Measurements from ENCODE around the gene C11orf16. TPM values are rescaled to one million over a fixed set of nuclear protein-coding genes. Genes with fewer than 3 reads are reported as not detected.

The C11orf16 gene
- total RNA-seq, 1 donor: not detected

DNA sequence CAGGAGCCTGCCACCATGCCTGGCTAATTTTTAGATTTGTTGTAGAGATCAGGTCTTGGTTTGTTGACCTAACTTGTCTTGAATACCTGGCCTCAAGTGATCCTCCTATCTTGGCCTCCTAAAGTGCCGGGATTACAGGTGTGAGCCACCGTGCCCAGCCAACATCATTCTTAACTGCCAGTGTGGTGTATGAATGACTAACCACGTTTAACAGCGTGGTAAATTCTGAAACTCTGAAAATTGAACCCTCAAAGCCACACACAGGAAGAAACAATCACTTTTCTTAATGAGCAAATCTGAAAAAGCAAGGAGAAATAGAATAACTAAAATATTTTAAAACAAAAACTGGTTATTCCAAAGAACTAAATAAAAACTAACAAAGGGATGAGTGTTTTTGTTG lies 24.1 kb upstream of the C11orf16 start:
- no peak overlapping the region for H3K4me3 ChIP-seq (ENCODE audit: insufficient read depth, low read length)
- DNase-seq (ENCODE audit: insufficient read length, low spot score, missing footprints): no peak
- no peak overlapping the region for H2AFZ ChIP-seq (ENCODE audit: low read length)
- no peaks in the 10 kb centered on the region for H3K27me3 ChIP-seq (ENCODE audit: insufficient read depth, low read length)
- H3K4me1 ChIP-seq (ENCODE audit: insufficient read depth, low read length): peaks cover 13% of the 10 kb centered on the region
- TF ChIP-seq CTCF (IDR thresholded peaks at IDR 0.05; ENCODE audit: extremely low read depth, low read depth, low read length): no peak
- H3K36me3 ChIP-seq (ENCODE audit: insufficient read depth, low read length): peaks cover 29% of the 10 kb centered on the region
- no peak overlapping the region for H3K27ac ChIP-seq (ENCODE audit: low read depth, low read length)
- H4K20me1 ChIP-seq (ENCODE audit: insufficient read depth, low read length): no peaks in the 10 kb centered on the region
- peaks cover 52% of the 10 kb centered on the region for H3K79me2 ChIP-seq (ENCODE audit: insufficient read depth, low read length)
- no peak overlapping the region for H3K4me2 ChIP-seq (ENCODE audit: insufficient read depth, low read length)
- H3K9me3 ChIP-seq (ENCODE audit: low read depth, low read length): no peaks in the 10 kb centered on the region

GRCh38 chr11:8948886-8949285 lies 16.1 kb upstream of the C11orf16 start:
- Histone ChIP-seq H3K4me2 (ENCODE audit: insufficient read depth, low read length) (no peak overlapping the region), H3K4me3 (ENCODE audit: insufficient read depth, low read length) (no peak overlapping the region), H3K79me2 (ENCODE audit: insufficient read depth, low read length) (no peaks in the 10 kb centered on the region), H3K36me3 (ENCODE audit: insufficient read depth, low read length) (peaks cover 30% of the 10 kb centered on the region), H3K4me1 (ENCODE audit: insufficient read depth, low read length) (no peaks in the 10 kb centered on the region), H4K20me1 (ENCODE audit: insufficient read depth, low read length) (no peaks in the 10 kb centered on the region), H3K27ac (ENCODE audit: low read depth, low read length) (no peak overlapping the region), H2AFZ (ENCODE audit: low read length) (no peak overlapping the region), H3K27me3 (ENCODE audit: insufficient read depth, low read length) (no peaks in the 10 kb centered on the region), H3K9me3 (ENCODE audit: low read depth, low read length) (no peaks in the 10 kb centered on the region)
- no peak for DNase-seq (ENCODE audit: insufficient read length, low spot score, missing footprints)
- no peak for TF ChIP-seq CTCF (IDR thresholded peaks at IDR 0.05; ENCODE audit: extremely low read depth, low read depth, low read length)

DNA sequence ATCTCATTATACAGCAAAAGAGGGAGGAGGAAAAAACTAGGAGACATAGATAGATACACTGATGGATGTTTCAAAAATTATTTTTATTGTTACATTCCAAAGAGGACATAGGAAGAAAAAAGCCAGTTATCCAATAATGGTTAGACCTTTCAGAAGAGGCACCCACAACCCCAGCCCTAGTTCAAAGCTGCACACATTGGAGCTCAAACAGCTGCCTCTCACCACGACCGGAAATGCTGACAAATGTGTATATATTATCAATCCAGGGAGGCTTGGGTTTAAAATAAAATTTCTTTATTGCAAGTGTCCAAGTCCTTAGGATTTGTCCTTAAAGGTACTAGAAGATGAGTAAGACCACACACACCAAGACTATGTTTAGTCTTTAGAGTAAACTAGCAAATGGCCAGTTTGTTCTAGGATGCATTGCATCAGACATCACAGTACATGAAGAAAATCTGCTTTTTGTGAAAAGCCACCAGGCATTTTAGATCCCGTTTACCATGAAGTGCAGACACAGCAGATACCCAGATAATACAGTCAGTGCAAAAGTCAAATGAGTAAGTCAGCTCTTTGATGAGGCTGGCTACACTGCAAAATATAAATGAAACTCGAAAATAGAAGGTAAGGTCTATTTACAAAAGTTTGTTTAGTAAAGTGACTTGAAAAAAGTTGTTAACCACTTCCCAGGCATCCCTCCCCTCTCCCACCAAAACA lies 14.6 kb upstream of the C11orf16 start:
- Histone ChIP-seq H2AFZ (ENCODE audit: low read length) (no peak overlapping the region), H4K20me1 (ENCODE audit: insufficient read depth, low read length) (no peaks in the 10 kb centered on the region), H3K79me2 (ENCODE audit: insufficient read depth, low read length) (no peaks in the 10 kb centered on the region), H3K9me3 (ENCODE audit: low read depth, low read length) (no peaks in the 10 kb centered on the region), H3K4me3 (ENCODE audit: insufficient read depth, low read length) (no peak overlapping the region), H3K4me2 (ENCODE audit: insufficient read depth, low read length) (no peak overlapping the region), H3K4me1 (ENCODE audit: insufficient read depth, low read length) (no peaks in the 10 kb centered on the region), H3K36me3 (ENCODE audit: insufficient read depth, low read length) (peaks cover 20% of the 10 kb centered on the region), H3K27ac (ENCODE audit: low read depth, low read length) (no peak overlapping the region), H3K27me3 (ENCODE audit: insufficient read depth, low read length) (no peaks in the 10 kb centered on the region)
- no peak for DNase-seq (ENCODE audit: insufficient read length, low spot score, missing footprints)
- TF ChIP-seq CTCF (IDR thresholded peaks at IDR 0.05; ENCODE audit: extremely low read depth, low read depth, low read length): no peak

- Histone ChIP-seq H3K4me1 (ENCODE audit: insufficient read depth, low read length) (no peaks in the 10 kb centered on the region), H3K4me3 (ENCODE audit: insufficient read depth, low read length) (no peak within 1 kb of the TSS), H3K27ac (ENCODE audit: low read depth, low read length) (no peak within 1 kb of the TSS), H3K36me3 (ENCODE audit: insufficient read depth, low read length) (peaks cover 2% of the 10 kb centered on the region), H3K9me3 (ENCODE audit: low read depth, low read length) (no peaks in the 10 kb centered on the region), H4K20me1 (ENCODE audit: insufficient read depth, low read length) (no peaks in the 10 kb centered on the region), H2AFZ (ENCODE audit: low read length) (no peak within 1 kb of the TSS), H3K79me2 (ENCODE audit: insufficient read depth, low read length) (no peaks in the 10 kb centered on the region), H3K4me2 (ENCODE audit: insufficient read depth, low read length) (no peak within 1 kb of the TSS), H3K27me3 (ENCODE audit: insufficient read depth, low read length) (no peaks in the 10 kb centered on the region)
- no peak for TF ChIP-seq CTCF (IDR thresholded peaks at IDR 0.05; ENCODE audit: extremely low read depth, low read depth, low read length)
- no peak for DNase-seq (ENCODE audit: insufficient read length, low spot score, missing footprints)
These were observed 9.8 kb upstream of the C11orf16 start, which contains the start of gene ASCL3 for GRCh38 chr11:8942518-8943066. Gene ASCL3, minus strand, starts transcription at chr11:8943016. Its CDS starts 4,855 bp downstream, at chr11:8938161.
